GM21717 (cell line): ENCODE measurements around the gene CARS2.
"Not testable (repeated sequence)": the region's sequence is repeated elsewhere in the genome, so short reads cannot be mapped to it uniquely, and the experiment has no call there.

ENCODE experiments used
- ATAC-seq: cut with Tn5 transposase; IDR thresholded peaks from one replicate; pipeline ENCODE4 v1.9.1; 2021; ENCODE audit warnings: mild to moderate bottlenecking, moderate library complexity; ENCODE audit not compliant: unreplicated experiment

CARS2 gene

DNA sequence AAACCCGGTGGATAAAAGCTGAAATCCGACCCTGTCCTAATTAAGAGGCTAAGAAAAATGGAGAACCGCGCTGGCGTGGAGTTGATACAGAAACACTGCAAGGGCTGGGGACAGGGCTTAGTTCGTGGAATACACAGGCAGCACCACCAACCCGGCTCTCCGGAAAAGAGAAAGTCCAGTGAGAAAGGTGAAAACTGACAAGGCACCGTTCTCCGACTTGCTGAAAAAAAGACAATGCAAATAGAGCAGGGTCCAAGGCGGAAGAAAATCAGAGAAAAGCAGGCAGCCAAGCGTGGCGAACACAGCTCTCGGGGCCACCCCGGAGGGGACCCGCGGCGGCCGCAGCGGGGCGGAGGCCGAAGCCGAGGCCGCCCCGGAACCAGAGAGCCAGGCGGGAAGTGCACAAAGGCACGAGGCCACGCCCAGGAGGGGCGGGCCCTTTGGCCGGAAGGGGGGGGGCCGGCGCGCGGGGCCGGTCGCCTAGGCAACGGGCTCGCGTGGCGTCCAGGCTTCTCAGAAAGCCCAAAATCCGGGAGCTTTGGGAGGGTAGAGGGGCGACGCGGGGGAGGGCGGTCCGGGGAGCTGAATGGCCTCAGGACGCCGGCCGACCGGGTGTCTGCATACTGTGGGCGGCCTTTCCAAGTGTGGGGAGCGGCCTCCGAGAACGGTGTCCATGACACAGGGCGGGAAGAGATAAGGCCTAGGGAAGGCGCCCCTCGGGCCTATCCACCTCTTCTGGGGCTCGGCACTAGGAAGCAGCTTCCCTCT lies 6.3 kb upstream of the CARS2 start:
- ATAC-seq, result peak; percentile 34

DNA sequence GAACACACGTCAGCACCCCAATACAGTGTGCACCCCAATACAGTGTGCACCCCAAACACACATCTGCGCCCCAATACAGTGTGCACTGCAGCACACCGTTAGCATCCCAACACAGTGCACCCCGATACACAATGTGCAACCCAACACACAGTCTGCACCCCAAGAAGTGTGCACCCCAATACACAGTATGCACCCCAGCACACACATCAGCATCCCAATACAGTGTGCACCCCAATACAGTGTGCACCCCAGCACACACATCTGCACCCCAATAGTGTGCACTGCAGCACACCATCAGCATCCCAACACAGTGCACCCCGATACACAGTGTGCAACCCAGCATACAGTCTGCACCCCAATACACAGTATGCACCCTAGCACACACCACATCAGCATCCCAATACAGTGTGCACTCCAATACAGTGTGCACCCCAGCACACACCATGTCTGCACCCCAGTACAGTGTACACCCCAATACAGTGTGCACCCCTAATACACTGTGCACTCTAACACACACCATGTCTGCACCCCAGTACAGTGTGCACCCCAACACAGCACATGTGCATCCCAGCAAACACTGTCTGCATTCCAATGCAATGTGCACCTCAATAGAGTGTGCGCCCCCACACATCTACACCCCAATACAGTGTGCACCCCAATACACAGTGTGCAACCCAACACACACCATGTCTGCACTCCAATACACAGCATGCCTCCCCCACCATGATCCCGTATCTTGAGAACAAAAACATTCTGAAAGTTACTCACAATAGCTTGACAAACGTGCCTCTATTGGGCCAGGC lies 855 bp upstream of the CARS2 start:
- ATAC-seq, result no peak

DNA sequence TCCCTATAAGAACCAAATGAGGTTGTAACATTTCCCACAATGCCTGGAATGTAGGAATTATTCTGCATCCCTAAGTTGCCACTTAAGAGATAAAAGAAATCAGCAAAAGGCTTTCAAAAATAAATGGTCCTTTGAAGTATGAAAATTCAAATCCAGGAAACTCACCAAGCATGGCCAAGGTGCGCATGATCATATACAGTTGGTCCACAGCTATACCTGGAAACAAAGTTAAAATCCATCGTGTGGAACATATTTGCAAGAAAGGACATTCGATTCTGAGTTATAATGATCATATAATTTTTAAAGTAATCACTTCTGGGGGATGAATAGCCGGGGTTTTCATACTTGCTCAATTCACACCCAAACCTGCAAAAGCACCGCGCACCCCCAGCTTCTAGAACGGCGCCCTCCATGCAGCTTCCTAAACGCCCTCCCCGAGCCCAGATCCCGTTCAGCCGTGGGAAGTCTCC lies 525 bp downstream of the CARS2 start:
- ATAC-seq, result no peak

DNA sequence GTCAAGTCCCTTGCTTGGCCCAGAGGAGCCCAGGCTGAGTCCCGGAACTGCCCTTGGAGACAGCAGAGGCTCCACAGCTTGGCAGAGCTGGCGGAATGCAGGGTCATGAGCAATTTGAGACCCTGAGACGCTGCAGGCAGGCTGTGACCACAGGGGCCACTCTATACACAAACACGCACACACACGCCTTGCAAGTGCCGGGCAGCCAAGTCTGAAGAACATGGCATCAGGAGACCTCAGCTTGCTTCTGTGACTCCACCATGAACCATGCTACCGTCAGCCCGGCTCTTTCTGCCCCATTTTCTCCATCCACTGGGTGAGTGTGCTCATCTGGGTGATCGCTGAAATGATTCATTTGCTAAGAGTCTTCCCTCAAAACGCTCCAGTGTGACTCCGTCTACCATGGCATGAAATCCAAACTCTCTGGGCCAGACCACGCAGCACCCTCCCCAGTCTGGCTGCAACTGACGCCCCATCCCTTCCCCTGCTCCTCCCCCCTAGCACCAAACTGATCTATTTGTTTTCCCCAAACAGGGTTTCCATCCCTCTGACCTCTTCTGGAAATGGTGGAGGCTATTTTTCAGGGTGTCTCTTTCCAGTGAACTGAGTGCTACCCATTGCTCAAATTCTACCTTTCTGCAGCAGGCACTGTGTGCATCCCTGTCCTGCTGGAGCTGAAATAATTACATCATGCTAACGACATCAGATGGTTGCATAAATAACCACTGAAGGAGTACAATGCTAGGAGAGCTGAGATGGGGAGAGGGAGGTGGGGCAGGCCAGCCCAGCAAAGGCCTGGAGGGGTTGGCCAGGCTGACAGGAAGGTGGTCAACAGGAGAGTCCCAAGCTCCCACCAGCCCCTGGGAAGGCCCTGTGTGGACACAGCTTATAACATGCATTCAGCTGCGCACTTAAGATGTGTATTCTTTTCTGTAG lies 3.1 kb downstream of the CARS2 start:
- ATAC-seq, result no peak

DNA sequence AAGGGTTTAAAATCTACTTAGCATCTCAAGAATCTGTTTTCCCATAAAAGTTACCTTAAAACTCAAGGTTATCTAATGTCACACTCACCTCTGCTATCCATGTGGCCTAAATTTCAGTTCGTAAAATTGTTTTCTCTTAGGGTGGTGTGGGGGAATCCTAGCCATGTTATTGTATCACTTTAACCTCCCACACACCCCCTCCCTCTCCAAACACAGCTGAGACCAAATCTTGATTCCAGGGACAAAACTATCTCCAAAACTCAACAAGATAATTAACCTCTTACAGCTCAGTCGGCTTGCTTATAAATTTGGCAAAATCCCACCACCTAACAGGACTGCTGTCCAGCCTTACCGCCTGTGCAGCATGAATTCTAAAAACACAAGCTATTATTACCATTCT lies 3.8 kb downstream of the CARS2 start:
- no peak for ATAC-seq

DNA sequence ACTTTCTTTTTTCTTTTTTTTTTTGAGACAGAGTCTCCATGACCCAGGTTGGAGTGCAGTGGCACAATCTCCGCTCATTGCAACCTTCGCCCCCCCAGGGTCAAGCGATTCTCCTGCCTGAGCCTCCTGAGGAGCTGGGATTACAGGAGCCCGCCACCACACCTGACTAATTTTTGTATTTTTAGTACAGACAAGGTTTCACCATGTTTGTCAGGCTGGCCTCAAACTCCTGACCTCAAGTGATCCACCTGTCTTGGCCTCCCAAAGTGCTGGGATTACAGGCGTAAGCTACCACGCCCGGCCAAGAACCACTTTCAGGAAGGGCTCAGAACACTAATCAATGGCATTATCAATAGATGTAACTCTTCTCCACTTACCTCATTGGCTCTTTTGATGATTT lies 4.9 kb downstream of the CARS2 start:
- ATAC-seq, result not testable (repeated sequence)

DNA sequence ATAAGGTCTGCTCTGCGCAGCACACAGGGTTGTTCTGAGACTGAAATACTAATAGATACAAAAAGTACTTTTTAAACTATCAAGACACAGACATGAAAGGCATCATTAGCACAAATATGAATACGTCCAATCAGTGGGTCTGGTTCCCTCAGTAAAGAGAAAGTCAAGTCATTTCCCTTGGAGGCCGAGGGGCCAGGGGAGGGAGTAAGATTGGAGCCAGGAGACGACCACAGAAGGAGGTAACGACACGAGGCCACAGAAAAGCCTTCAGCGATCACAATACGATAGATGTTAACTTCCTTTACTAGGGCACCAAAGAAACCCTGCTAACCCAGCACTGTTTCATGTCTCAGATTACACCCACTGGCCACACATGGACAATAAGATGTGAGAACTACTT lies 5.3 kb downstream of the CARS2 start:
- no peak for ATAC-seq

DNA sequence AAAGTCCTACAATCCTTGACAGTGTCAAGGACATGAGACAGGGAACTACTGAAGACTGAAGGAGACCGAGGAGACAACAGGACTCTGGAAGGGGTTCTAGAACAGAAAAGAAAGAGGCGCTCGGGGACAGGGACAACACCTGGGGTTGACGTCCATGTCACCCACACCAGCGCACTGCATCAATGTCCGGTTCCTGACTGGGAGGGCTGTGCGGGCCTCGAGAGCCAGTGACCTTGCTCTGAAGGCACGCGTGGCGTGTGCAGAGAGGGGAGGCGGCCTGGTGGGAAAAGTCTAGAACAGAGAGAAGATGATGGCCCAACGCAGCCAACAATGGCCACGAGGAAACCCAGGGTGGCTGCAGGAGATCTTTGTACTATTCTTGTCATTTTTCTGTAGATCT lies 5.7 kb downstream of the CARS2 start:
- ATAC-seq, result no peak

DNA sequence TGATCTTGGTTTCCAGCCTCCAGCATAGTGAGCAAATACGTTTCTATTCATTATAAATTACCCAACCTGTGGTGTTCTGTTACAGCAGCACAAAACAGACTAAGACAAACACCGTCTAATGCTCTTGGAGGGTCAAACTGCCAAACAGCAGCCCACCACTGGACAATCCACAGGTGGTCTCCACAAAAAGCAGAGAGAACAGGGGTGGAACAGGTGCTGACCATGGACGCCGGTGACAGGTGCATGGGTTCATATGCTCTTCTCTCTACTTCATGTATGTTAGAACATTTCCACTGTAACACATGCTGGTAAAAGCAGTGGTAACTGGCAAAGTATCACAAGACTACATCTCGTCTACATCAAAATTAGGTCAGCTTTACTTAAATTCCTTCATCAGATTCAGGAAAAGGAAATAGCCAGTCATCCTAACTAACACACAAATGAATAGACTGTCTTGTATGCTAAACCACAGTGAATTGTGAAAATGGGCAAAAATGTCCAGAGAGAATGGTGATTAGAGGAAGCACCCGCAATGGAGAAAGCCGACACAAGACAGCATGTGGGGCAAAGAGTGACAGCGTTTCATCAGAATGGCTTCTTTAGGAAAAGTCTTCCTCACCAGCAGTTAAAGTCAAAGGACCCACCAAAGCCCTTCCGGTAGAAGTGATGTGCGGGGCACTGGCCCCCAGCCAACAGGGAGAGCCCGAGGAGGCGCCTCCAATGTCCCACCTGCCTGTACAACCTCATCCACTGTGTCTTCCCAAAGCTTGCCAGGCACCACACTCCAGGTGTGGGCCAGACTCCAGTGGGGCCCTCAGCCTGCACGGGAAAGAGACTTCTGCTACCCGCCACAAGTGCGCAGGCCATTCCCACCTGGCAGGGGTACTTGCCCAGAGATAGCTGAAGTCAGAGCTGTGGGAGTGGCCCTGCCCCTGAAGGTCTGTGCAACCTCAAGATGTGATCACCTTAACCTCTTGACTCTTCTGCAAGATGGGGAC lies 6.5 kb downstream of the CARS2 start:
- no peak for ATAC-seq

DNA sequence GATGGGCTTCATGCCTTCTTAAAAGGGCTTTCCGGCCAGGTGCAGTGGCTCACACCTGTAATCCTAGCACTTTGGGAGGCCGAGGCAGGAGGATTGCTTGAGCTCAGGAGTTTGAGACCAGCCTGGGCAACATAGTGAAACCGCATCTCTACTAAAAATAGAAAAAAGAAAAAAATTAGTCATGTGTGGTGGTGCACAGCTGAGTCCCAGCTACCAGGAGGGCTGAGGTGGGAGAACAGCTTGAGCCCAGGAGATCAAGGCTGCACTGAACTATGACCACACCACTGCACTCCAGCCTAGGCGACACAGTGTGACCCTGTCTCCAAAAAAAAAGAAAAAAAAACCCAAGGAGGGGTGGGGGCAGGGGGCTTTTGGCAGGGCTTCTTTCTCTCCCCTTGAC lies 7.2 kb downstream of the CARS2 start:
- ATAC-seq, result peak; percentile 64

DNA sequence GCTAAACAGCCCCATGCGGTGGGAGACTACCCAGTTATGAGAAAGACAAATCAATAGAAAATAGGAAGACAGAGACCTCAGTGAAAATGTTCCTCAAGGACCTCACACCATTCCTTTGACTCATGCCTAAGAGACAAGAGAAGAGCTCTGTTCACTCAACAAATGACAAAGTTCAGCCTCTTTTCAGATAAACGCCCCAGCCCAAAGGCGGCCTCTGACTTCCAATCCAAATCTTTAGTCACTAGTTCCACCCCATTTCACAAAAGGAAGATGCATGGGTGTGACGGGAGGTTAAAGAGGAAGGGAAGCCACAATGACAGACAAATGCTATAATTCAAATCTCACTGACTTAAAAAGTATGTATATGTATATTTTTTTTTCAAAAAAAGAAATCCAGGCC lies 8.1 kb downstream of the CARS2 start:
- ATAC-seq, result no peak

DNA sequence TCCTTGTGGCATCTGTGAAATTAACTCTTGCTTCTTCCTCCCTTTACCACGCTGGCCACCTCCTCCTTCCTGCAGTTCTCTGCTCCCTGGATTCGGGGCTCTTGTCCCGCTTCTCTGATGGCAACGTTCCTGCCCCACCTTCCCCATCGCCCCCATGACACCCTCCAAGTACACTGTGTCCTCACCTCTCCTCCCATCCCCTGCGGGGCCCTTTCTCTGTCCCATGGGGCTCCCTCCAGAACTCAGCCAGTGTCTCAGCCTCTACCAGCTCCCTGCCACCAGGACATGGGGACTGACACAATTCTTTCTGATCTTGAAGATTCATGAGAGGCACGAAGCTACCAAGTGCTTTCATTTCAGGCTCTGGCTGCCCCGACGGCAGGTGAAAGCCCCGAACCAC lies 9.1 kb downstream of the CARS2 start:
- ATAC-seq, result no peak

DNA sequence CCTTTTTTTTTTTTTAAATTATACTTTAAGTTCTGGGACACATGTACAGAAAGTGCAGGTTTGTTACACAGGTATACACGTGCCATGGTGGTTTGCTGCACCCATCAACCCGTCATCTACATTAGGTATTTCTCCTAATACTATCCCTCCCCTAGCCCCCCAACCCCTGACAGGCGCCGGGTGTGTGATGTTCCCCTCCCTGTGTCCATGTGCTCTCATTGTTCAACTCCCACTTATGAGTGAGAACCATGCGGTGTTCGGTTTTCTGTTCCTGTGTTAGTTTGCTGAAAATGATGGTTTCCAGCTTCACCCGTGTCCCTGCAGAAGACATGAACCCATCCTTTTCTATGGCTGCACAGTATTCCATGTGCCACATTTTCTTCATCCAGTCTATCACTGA lies 10.1 kb downstream of the CARS2 start:
- not testable (repeated sequence) for ATAC-seq

DNA sequence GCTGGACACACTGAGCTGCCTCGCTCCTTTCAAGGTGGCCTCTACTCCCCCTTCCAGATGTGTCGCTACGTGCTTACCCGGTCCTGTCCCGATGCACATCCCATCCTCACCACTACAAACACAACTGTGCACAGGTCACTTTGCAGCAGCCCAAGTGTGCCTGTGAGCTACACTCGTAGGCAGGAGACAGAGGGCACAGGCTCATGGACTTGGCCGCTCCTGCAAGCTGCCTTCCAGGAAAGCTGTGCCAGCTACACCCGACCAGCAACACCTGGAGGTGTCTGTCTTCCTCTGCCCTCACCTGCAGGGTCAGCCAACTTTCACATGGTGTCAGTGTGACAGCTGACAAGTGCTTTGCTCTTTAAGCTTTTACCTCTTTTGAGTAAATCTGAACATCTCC lies 15.4 kb downstream of the CARS2 start:
- no peak for ATAC-seq

DNA sequence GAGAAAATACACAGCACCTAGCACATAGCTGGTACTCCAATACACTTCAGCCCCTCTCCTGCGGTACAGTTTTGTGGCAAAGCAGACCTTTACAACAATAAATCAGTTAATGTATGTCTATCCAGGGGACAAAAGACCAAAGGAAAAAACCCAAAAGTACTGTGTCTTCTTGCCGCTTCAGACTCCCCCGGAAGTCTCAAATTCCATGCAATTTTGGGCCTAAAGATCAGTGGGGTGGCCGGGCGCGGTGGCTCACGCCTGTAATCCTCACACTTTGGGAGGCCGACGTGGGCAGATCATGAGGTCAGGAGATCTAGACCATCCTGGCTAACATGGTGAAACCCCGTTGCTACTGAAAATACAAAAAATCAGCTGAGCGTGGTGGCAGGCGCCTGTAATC lies 16.2 kb downstream of the CARS2 start:
- ATAC-seq, result no peak

DNA sequence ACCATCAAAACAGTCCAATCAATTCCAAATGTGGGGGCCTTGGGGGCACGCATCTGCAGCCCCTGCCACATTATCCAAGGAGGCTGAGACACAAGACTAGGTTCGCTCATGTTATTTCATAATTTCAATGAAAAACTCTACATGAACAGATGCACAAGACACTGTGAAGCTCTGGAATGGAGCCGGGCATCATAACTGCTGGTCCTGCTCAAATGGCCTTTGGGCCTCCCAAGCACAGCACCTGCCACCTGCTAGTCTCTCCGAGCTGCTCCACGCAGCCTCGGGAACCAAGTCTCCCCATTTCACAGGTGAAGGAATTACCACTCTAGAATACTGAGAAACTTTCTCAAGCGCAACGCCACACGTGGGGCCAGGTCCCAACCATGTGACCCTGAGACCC lies 16.9 kb downstream of the CARS2 start:
- ATAC-seq, result no peak

DNA sequence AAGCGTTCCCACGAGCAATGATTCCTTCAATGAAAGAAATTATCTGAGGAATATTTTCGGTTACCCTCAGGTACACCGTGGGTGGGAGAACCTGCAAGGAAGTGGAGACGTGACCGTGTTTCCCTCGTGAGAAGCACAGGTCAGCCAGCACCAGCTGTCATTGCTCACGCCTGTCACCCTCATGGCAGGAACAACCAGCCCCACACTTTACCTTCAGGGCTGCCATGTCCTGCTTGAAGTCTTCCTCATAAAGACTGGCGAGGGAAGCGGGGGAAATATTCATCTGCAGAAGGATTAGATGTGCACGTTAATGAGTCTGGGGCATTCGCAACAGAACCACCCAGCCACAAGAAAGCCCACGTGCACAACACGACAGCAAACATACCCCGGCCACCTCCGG lies 18.2 kb downstream of the CARS2 start:
- no peak for ATAC-seq

DNA sequence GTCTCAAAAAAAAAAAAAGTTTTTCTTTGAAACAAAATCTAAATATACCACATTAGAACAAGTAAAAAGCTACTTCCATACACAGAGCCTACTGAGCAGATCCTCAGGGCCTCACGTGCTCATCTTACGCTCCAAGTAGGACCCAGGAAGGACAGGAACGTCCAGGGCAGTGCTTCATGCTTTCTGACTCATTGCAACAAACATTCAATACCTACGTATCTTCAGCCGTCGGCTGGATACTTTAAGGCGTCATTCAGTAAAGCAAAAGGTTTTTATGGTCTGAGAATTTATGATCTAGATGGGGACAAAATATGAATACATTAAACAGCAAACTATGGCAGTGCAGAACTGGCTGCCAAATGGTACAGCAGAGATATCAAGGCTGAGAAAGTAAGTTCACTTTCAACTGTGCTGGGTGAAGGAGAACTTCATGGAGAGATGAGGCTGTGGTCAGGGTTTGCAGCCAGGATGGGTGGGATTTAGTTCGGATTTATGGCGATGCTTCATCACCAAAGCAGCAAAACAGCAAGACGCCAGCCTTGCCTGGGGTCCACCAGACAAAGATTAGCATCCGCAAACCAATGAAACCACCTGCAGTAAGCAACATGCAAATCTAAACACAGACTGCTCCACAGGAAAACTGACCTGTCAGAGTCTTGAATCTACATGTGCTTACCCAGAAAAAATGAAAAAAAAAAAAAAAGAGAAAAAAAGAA lies 20.5 kb downstream of the CARS2 start:
- no peak for ATAC-seq

DNA sequence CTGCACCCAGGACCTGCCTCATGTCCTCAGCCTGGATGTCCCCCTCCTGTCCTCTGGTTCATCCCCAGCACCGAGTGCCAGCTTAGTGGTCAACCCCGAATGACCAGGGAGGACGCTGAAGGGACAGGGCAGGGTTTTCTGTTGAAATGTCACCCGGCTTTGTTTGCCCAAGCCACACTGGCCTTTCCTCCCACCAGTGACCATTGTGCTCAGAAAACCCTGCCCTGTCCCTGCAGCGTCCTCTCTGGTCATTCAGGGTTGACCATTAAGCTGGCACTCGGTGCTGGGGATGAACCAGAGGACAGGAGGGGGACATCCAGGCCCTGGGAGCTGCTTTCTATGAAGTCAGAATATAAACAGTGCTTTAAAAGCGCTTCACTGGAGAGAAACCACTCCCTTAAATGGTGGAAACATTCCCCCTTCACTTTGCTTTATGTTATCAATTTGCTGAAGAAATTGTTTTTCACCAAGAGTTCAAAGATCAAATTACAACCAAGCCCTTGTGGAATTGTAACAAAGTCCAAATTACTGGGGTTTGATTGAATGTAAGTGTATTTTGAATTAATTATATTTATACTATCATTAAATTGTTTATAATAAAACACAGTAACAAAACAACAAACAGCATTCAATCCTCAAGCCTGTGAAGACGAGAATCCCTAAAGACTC lies 21.4 kb downstream of the CARS2 start:
- no peak for ATAC-seq
